Choroid plexus epithelial cell (primary cell): ENCODE measurements around the gene PEX16.

ENCODE experiments used
- DNase-seq: peaks from one replicate; pipeline ENCODE4 v3.0.0-alpha.2; 2010; ENCODE audit warnings: low read depth
- H3K4me3 ChIP-seq: 2 replicates; pipeline ENCODE4 v1.5.1; 2011; ENCODE audit warnings: low read depth, mild to moderate bottlenecking, control low read depth, low read length, moderate library complexity
- TF ChIP-seq, protein P1 (sequence below): conservative IDR thresholded peaks from 2 replicates; pipeline ENCODE4 v1.5.1; 2011; ENCODE audit warnings: low read depth, mild to moderate bottlenecking, control low read depth, inconsistent platforms, low read length, moderate library complexity

Gene PEX16

DNA sequence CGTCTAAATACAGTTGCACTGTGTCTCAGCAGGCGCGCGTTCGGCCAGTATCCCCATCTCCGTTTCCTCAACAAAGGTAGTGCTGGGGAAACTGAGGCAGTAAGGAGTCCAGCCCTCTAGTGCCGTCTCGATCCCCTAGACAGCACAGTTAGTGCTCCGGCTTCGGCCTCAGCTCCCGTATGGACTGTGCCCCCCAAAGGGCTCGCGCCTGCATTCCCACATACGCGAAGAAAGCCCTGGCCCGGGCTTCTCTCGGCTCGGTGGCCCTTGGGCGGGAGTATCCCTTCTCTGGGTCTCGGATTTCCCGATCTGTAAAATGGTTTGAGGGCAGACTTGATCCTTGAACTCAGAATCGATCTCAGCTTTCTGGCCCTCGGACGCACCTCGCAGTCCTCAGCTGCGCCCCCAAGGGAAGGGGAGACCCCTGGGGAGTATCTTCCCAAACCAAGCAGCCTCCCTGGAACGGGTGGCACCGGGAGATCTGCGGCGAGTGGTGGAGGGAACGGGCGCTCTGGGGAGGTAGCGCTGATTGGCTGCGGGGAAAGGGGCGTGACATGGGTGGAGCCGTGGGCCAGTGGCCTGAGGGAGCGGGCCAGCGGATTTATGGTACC is 759 bp upstream of the PEX16 start:
- peak overlapping the region; percentile 99 for H3K4me3 ChIP-seq
- peak; percentile 78 for DNase-seq
- TF ChIP-seq, protein P1, sequence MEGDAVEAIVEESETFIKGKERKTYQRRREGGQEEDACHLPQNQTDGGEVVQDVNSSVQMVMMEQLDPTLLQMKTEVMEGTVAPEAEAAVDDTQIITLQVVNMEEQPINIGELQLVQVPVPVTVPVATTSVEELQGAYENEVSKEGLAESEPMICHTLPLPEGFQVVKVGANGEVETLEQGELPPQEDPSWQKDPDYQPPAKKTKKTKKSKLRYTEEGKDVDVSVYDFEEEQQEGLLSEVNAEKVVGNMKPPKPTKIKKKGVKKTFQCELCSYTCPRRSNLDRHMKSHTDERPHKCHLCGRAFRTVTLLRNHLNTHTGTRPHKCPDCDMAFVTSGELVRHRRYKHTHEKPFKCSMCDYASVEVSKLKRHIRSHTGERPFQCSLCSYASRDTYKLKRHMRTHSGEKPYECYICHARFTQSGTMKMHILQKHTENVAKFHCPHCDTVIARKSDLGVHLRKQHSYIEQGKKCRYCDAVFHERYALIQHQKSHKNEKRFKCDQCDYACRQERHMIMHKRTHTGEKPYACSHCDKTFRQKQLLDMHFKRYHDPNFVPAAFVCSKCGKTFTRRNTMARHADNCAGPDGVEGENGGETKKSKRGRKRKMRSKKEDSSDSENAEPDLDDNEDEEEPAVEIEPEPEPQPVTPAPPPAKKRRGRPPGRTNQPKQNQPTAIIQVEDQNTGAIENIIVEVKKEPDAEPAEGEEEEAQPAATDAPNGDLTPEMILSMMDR, result no peak

DNA sequence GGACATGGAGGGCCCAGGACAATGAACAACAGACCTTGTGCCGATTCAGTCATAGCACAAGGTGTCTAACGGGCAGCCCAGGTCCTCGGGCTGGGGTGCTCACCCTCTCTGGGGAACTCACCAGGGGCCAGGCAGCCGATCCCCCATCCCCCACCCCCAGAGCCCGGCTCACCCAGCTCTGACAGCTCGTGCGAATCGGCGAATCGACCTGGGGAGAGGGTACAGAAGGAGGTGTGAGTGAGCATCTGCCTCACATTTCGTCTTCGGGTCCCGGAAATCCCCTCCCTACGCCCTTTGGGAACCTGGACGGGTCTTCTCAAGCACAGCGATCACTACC is 423 bp downstream of the PEX16 start:
- H3K4me3 ChIP-seq, result peak overlapping the region; percentile 99
- TF ChIP-seq, protein P1, result no peak
- DNase-seq, result no peak

GRCh38 chr11:45915446-45915845 is 2.2 kb downstream of the PEX16 start:
- DNase-seq, result no peak
- TF ChIP-seq, protein P1, result no peak
- H3K4me3 ChIP-seq, result no peak overlapping the region

- TF ChIP-seq, protein P1, result no peak
- H3K4me3 ChIP-seq, result no peak overlapping the region
- DNase-seq, result no peak
Observed at GRCh38 chr11:45913942-45914635, 3.6 kb downstream of the PEX16 start.

- no peak for DNase-seq
- H3K4me3 ChIP-seq, result no peak overlapping the region
Observed at GRCh38 chr11:45913514-45913913, 4.2 kb downstream of the PEX16 start.

DNA sequence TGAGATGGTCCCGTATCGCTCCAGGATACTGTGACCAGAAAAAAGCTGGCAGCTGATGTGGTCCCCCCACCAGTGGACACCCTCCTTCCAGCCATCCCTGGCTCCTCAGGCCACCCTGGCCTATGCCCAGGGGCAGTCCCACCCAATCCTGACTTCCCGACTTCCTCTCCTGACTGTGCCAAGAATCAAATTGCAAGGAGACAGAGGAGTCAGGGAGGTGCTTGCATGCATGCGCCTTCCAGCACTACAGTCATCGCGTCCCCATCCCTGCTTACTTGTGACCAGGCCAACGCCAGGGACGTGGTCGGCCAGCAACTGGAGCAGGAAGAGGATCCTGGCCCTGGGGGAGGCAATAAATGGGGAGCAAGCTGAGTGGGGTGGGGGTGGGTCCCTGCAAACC is 7.1 kb downstream of the PEX16 start:
- DNase-seq, result no peak
- TF ChIP-seq, protein P1, result no peak
- H3K4me3 ChIP-seq, result no peak overlapping the region

More at GRCh38 chr11:45913514-45913913, 4.2 kb downstream of the PEX16 start:
- TF ChIP-seq, protein P1, result no peak
